Stomach (tissue), 4 donors: ENCODE data around the gene GOT1.

ENCODE experiments used
- CTCF ChIP-seq, 7 experiments: fragments of 450-650 bp in 4 of 7; fragments of 200-600 bp in 3 of 7; sonication (generic) in 3 of 7; IDR thresholded peaks; one replicate each; pipeline ENCODE4 v1.5.1; 2016 to 2019; ENCODE audit warnings: antibody characterized with exemption in 7 of 7, control low read depth in 2 of 7, mild to moderate bottlenecking in 1 of 7
- EP300 ChIP-seq: sonication (generic); formaldehyde crosslinking; IDR thresholded peaks from one replicate; pipeline ENCODE4 v1.6.1; 2017; ENCODE audit warnings: antibody characterized with exemption
- POLR2A ChIP-seq, 4 donors: fragments of 450-650 bp; IDR thresholded peaks; one replicate each; pipeline ENCODE4 v1.6.1; 2016; ENCODE audit warnings: antibody characterized with exemption in 4 of 4, control low read depth in 2 of 4, mild to moderate bottlenecking in 1 of 4, moderate library complexity in 1 of 4
- POLR2AphosphoS5 ChIP-seq, 3 donors: sonication (generic); formaldehyde crosslinking; IDR thresholded peaks; one replicate each; pipeline ENCODE4 v1.6.1; 2016; ENCODE audit warnings: antibody characterized with exemption in 3 of 3

GRCh38 chr10:99433378-99434020 lies 3.1 kb upstream of the GOT1 start:
- no peak for TF ChIP-seq POLR2AphosphoS5 (IDR thresholded peaks at IDR 0.05)
- no peak for TF ChIP-seq CTCF (IDR thresholded peaks at IDR 0.05)
- TF ChIP-seq POLR2A (IDR thresholded peaks at IDR 0.05), result no peak
- no peak for TF ChIP-seq EP300
